ENCODE results near the gene SEMA3A. TPM values are rescaled to one million over a fixed set of nuclear protein-coding genes. Genes with fewer than 3 reads are reported as not detected.

The SEMA3A gene
- total RNA-seq, 2 experiments from 2014 or later = not detected

- no peaks in the 10 kb centered on the region for H3K9me2 ChIP-seq (ENCODE audit: insufficient read depth, low read length)
- H2AFZ ChIP-seq (ENCODE audit: low read length) = no peak overlapping the region
- no peak overlapping the region for H3K27ac ChIP-seq (ENCODE audit: low read depth, low read length, poor library complexity, severe bottlenecking)
- DNase-seq (ENCODE audit: low spot score) = no peak
- ChIA-PET POLR2A (interaction anchor here (0.7 to 1.1 kb wide), 3 partner anchors 17 to 212 kb away, joined by 3 read pairs; no protein-coding TSS in a partner anchor), CTCF (ENCODE audit: unreplicated experiment) (no interaction called here)
- H3K4me3 ChIP-seq (ENCODE audit: low read depth, low read length, poor library complexity, severe bottlenecking) = no peak overlapping the region
- H3K9me3 ChIP-seq (ENCODE audit: low read length) = no peaks in the 10 kb centered on the region
- no peaks in the 10 kb centered on the region for H3K79me2 ChIP-seq (ENCODE audit: insufficient read depth, low read depth, low read length)
- no TSS peak for BruUV-seq (replicated peaks)
- TF ChIP-seq EZH2phosphoT487 (IDR thresholded peaks at IDR 0.05; ENCODE audit: borderline replicate concordance, low read depth, low read length) = no peak
- no peak for TF ChIP-seq CTCF (conservative IDR thresholded peaks at IDR 0.05; ENCODE audit: low read length)
- H4K20me1 ChIP-seq (ENCODE audit: insufficient read depth, low read length) = no peaks in the 10 kb centered on the region
- intact Hi-C loops (cut with micrococcal nuclease; ENCODE audit: unreplicated experiment) = no loop called here
- no peaks in the 10 kb centered on the region for H3K4me1 ChIP-seq (ENCODE audit: insufficient read depth, low read length, poor library complexity, severe bottlenecking)
- H3K4me2 ChIP-seq (ENCODE audit: low read length) = no peak overlapping the region
- H3K36me3 ChIP-seq (ENCODE audit: insufficient read depth, low read length) = no peaks in the 10 kb centered on the region
Observed at GRCh38 chr7:84021292-84021908, 173.2 kb downstream of the SEMA3A start.

GRCh38 chr7:84017651-84018050, 176.9 kb downstream of the SEMA3A start:
- H3K36me3 ChIP-seq (ENCODE audit: insufficient read depth, low read length) = no peaks in the 10 kb centered on the region
- H3K27ac ChIP-seq (ENCODE audit: low read depth, low read length, poor library complexity, severe bottlenecking) = no peak overlapping the region
- TF ChIP-seq CTCF (conservative IDR thresholded peaks at IDR 0.05; ENCODE audit: low read length) (no peak), EZH2phosphoT487 (IDR thresholded peaks at IDR 0.05; ENCODE audit: borderline replicate concordance, low read depth, low read length) (no peak)
- H3K79me2 ChIP-seq (ENCODE audit: insufficient read depth, low read depth, low read length) = no peaks in the 10 kb centered on the region
- no peak for DNase-seq (ENCODE audit: low spot score)
- no peaks in the 10 kb centered on the region for H3K4me1 ChIP-seq (ENCODE audit: insufficient read depth, low read length, poor library complexity, severe bottlenecking)
- H3K4me2 ChIP-seq (ENCODE audit: low read length) = no peak overlapping the region
- intact Hi-C loops (cut with micrococcal nuclease; ENCODE audit: unreplicated experiment) = no loop called here
- no TSS peak for BruUV-seq (replicated peaks)
- no peaks in the 10 kb centered on the region for H3K9me3 ChIP-seq (ENCODE audit: low read length)
- no peaks in the 10 kb centered on the region for H4K20me1 ChIP-seq (ENCODE audit: insufficient read depth, low read length)
- no peak overlapping the region for H2AFZ ChIP-seq (ENCODE audit: low read length)
- CTCF ChIA-PET (ENCODE audit: unreplicated experiment) = no interaction called here
- POLR2A ChIA-PET = no interaction called here
- no peak overlapping the region for H3K4me3 ChIP-seq (ENCODE audit: low read depth, low read length, poor library complexity, severe bottlenecking)
- no peaks in the 10 kb centered on the region for H3K9me2 ChIP-seq (ENCODE audit: insufficient read depth, low read length)

GRCh38 chr7:84013616-84014240, 180.9 kb downstream of the SEMA3A start:
- POLR2A ChIA-PET = interaction anchor here (0.9 kb wide), 1 partner anchor 14 kb away, joined by 3 read pairs; no protein-coding TSS in a partner anchor
- Histone ChIP-seq H3K36me3 (ENCODE audit: insufficient read depth, low read length) (no peaks in the 10 kb centered on the region), H3K27ac (ENCODE audit: low read depth, low read length, poor library complexity, severe bottlenecking) (no peak overlapping the region), H3K79me2 (ENCODE audit: insufficient read depth, low read depth, low read length) (no peaks in the 10 kb centered on the region), H3K4me2 (ENCODE audit: low read length) (no peak overlapping the region), H3K9me2 (ENCODE audit: insufficient read depth, low read length) (no peaks in the 10 kb centered on the region), H3K4me1 (ENCODE audit: insufficient read depth, low read length, poor library complexity, severe bottlenecking) (no peaks in the 10 kb centered on the region), H3K9me3 (ENCODE audit: low read length) (no peaks in the 10 kb centered on the region), H4K20me1 (ENCODE audit: insufficient read depth, low read length) (no peaks in the 10 kb centered on the region), H2AFZ (ENCODE audit: low read length) (no peak overlapping the region), H3K4me3 (ENCODE audit: low read depth, low read length, poor library complexity, severe bottlenecking) (no peak overlapping the region)
- no peak for DNase-seq (ENCODE audit: low spot score)
- no peak for TF ChIP-seq EZH2phosphoT487 (IDR thresholded peaks at IDR 0.05; ENCODE audit: borderline replicate concordance, low read depth, low read length)
- no peak for TF ChIP-seq CTCF (conservative IDR thresholded peaks at IDR 0.05; ENCODE audit: low read length)
- CTCF ChIA-PET (ENCODE audit: unreplicated experiment) = no interaction called here
- BruUV-seq (replicated peaks) = no TSS peak
- intact Hi-C loops (cut with micrococcal nuclease; ENCODE audit: unreplicated experiment) = no loop called here

All from OCI-LY7 (cell line).